Hindlimb muscle (tissue), 1 donor: ENCODE measurements around the gene KLF15. TPM values are rescaled to one million over a fixed set of nuclear protein-coding genes. Genes with fewer than 3 reads are reported as not detected.

Source experiments
- DNase-seq: peaks from one replicate; pipeline ENCODE4 v3.0.0-alpha.2; 2013
- polyA plus RNA-seq: library from polyadenylated mRNA; unstranded; fragments of 120-200 nt; gene quantifications from one replicate; pipeline ENCODE4 v1.2.1, GENCODE V29; 2013; ENCODE audit not compliant: insufficient read length

The KLF15 gene
- polyA plus RNA-seq, 1 donor = 1.6 TPM

DNA sequence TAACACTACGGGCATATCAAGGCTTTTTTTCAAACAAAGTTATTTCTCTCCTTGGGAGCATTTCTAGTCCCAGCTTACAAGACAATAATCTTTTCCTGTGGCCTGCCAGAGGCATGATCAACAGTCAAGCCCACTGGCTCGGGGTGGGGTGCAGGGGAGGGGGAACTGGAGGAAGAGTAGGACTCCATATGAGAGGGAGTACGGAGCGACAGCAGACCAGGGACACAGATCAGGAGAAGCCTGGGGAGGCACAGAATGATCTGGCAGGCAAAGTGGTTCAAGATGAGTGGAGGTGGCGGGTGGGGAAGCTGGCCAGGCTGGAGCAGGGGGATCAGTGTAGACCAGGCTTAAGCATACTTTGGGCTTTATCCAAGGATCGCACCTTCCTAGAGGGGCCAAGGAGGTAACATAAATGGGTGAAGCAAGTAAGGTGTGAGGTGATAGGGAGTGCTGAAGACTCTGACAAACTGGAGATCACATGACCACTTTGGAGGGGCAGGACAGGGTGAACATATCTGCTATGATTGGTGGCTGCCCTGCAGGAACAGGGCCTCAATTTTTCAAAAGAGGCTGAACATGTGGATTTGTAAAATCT lies 37.4 kb downstream of the KLF15 start:
- DNase-seq = no peak

DNA sequence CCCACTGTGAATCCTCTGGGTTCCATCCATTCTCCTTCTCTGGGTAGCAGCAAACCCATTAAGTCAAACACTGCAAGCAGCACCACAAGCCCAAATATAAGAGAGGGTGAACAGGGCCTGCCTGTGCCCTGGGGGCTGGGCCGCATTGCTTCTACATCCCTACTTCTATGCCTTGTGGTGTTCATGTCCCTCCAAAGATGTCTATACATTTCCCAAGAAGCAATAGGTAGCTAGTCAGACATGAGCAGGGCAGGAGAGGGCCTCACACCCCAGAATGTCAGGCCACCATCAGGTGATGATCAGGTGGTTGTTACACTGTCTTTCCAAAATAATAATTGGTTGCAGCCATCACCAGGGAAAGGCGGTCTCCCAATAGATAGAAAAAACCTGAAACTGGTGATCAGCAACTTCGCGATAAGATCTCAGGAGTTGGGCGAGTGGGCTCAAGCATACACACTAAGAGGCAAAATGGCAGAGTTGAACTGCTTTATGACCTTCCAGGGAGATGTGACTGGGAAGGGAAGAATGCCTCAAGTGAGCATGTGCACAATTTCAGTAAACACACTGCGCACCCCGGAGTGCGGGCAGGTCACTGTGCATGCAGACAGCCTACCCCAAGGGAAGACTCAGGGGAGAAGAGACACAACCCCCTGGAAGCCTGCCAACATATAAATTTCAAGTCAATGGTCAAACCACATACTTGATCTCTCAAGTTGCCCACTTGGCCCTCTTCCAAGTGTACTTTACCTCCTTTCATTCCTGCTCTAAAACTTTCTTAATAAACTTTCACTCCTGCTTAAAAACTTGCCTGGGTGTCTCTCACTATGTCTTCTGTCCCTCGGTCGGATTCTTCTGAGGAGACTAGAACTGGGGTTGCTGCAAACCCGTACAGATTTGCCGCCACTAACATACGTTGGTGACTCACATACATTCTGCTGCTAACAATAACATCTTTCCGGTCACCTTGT lies 39.9 kb downstream of the KLF15 start:
- no peak for DNase-seq

GRCh38 chr3:126316501-126316939 lies 40.7 kb downstream of the KLF15 start:
- DNase-seq = no peak

DNA sequence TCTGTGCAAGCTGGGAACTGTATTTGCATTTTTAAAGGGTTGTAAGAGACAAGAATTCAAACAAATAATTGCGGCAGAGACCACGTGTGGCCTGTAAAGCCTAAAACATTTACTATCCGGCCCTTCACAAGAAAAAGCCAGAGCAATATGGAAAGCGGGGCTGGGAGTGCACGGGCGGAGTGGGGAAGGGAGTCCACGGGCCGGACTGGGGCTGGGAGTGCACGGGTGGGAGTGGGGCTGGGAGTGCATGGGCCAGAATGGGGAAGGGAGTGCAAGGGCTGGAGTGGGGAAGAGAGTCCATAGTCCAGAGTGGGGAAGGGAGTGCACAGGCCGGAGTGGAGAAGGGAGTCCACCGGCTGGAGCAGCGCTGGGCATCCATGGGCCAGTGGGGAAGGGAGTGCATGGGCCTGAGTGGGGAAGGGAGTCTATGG lies 41.2 kb downstream of the KLF15 start:
- DNase-seq = no peak

GRCh38 chr3:126314790-126315658 lies 42.2 kb downstream of the KLF15 start:
- peak; percentile 11 for DNase-seq

GRCh38 chr3:126314305-126314789 lies 42.9 kb downstream of the KLF15 start:
- no peak for DNase-seq

GRCh38 chr3:126313580-126314304 lies 43.5 kb downstream of the KLF15 start:
- no peak for DNase-seq

DNA sequence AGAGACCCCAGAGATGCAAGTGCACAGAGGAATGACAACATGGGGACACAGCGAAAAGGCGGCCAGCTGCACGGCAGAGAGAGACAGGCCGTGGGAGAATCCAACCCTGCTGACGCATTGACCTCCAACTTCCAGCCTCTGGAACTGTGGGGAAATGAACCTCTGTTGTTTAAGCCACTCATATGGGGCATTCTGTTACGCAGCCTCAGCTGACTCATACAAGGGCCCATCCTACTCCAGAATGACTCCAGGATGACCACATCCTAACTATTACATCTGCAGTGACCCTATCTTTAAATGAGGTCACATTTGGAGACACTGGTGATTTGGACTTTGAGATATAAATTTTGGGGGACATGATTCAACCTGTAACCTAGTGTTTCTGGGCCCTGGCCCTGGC lies 44.0 kb downstream of the KLF15 start:
- no peak for DNase-seq

GRCh38 chr3:126312341-126312740 lies 44.9 kb downstream of the KLF15 start:
- DNase-seq = no peak

DNA sequence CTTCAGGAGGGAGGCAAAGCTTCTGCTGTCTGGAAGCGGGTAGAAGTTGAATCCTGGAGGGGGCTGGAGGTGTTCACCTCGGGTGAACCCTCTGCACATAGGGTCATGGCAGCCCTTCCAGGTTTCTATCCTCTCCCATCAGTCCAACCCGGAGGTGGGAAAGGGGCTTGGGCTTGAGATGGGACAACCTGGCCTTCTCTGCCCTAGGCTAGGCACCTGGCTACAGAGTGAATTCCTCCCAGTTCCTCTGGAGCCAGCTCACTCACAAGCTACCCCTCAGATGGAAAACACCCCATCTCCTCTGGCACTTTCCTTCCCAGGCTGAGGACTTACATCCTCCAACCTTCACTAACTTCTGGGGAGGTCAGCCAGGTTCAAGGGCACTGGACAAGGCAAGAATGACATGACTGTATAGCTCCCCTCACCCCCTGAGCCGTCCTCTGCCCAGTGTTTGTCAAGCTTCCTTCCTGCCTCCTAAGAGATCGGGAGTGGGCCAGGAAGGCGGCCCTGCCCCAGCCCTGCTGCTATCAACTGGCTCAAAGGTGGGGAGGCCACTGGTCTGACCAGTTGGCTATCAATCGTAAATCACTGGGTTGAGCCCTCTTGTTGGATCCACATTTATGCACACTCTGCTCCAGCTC lies 45.8 kb downstream of the KLF15 start:
- no peak for DNase-seq

GRCh38 chr3:126310816-126311215 lies 46.4 kb downstream of the KLF15 start:
- DNase-seq = no peak

DNA sequence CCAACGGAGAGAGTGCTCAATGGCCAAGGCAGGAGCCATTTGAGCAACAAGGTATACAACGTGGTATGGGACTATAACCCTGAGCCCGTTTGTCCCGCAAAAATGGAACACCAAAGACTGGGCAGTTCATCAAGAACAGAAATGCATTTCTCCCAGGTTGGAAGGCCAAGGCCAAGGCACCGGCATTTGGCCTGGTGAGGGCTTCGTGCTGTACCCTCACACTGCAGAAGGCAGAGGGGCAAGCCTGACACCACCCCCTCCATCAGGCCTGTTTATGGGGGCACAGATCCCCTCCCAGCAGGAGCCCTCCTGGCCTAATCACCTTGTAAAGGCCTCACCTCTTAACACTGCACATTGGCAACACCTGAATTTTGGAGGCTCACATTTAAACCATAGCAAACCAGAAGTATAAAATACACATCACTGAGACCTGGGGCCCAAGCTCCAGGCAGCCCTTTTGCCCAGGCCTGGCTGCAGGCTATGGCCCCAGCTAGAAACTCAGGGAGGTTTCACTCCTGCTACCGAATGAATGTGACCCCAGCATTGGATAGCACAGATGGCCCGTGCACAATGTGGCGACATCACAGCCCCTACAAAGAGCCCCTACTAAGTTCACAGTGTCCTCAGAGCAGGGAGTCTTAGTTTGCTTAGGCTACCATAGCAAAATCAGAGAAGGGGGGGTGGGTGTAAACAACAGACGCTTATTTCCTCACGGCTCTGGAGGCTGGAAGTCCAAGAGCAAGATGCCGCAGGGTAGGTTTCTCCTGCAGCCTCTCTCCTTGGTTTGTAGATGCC lies 47.1 kb downstream of the KLF15 start:
- no peak for DNase-seq

GRCh38 chr3:126309165-126309564 lies 48.0 kb downstream of the KLF15 start:
- no peak for DNase-seq

DNA sequence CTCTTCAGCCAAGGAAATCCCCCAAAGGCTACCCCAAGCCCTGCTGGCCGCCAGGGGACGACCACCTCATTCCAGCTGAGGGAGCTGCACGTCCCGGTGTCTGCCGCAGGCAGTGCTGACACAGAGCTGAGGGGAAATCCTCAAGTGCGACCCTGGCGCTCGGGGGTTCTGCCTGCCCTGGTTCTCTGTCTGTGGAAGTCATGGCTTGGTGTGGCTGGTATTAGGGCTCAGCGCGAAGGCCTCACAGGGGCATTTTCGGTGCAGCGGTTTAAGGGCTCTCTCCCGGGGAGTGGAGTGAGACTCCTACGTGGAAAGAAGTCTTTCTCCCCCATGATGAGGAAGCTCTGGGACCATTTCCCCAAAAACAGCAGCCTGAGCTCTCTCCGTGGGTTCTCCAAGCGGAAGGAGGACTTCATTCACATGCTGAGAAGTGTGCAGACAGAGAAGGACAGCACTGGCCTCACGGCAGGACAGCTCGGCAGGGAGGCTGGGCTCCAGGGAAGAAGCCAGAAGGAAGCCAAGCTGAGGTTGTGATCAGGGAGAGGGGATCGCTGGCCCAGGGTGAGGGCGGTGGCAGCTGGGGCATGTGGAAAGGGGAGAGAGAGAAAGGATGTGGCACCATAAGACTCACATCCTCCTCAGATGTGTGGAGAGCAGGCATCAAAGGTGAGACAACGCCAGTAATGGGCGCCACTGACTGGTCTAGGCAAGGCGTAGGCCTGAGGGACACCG lies 48.6 kb downstream of the KLF15 start:
- DNase-seq = no peak

GRCh38 chr3:126307591-126308393 lies 49.4 kb downstream of the KLF15 start:
- DNase-seq = no peak

DNA sequence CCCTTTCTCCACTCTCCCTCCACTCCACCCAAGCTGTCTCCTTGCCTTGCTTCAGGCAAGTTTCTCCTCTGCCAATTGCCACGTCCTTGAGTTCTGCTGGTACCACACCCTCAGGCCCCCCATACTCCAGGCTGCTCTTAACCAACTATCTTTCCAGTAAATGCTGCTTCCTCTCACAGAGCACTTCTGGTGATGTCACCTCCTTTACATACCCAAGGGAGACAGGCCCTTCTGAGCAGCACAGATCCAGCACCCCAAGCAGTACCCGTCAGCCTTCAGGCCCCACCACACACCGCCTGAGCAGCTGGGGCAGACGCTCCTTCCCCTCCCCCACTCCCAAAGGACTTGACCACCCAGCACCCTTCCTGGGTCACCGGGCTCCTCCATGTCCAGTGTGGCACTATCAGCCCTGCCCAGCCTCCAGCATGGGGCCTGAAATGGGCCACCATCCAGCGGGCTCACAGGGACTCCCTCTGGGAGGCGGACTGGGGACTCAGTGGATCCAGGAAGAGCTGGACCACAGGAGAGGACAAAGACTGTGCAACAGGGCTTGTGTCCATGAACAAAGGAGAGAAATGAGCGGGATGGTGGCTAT lies 50.2 kb downstream of the KLF15 start:
- DNase-seq = no peak

DNA sequence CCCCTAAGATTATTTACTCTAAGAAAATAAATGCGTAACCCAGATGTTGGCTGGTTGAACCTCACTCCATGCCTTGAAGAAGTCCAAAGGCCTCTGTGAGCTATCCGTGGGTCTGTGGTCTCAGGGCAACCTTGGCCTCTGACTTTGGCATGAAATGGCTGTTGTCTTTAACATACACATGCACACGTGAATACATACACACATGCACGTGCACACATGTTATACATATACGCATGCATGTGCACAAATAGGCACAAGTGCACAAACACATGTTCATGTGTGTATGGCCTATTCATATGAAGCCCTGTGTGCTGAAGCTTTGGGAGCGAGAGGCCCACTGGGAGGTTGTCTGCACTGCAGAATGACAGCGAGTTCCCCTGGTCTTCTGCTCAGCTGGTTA lies 50.8 kb downstream of the KLF15 start:
- no peak for DNase-seq

- DNase-seq = no peak
These were observed 51.8 kb downstream of the KLF15 start for GRCh38 chr3:126305427-126305826.

- DNase-seq = no peak
These were observed 52.5 kb downstream of the KLF15 start for GRCh38 chr3:126304704-126305103.
